ENCODE measurements around the gene TMEM218. TPM values are rescaled to one million over a fixed set of nuclear protein-coding genes. Genes with fewer than 3 reads are reported as not detected.

TMEM218 gene
- total and polyA plus RNA-seq, 3 donors from 2014 or later: 15.1 to 17.7 (median 17.2) TPM

DNA sequence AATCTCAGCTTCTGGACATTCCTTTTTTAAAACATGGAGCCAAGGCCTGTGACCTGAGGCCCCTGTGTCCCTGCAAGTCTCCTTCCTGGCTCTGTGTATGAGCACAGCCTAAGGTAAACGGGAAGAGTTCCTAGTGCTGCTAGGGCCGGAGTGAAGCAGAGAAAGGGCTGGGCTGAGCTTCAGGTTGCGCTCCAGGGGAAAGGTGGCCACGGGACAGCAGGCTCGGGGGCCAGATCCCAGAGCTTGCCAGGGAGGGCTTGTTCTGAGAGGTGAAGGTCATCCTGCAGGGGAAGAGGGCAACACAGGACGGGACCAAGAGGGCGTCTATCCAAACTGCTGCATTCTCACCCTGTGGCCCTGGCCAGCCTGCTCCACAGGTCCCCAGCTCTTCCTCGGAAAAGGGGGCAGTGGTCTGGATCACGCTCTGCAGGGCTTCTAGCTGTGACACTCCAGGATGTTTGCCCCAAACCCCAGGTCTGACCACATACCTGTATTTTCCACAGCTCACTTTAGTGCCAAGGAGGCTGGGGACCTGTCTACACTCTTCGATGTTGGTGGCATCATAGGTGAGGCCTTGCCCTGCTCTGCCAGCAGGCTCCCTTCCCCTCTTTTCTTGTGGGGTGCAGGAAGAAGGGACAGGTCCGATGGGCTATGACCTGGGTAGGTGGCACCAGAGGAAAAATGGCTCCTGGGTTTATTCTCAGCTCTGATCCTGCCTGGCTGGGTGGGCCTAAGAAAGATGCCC lies 27.9 kb downstream of the TMEM218 start:
- intact Hi-C loops (cut with DNase I; ENCODE audit: low total_unique reads): no loop called here
- 69 to 71% methylated on average over 8 to 11 of the region's 11 CpGs for WGBS, 2 donors

DNA sequence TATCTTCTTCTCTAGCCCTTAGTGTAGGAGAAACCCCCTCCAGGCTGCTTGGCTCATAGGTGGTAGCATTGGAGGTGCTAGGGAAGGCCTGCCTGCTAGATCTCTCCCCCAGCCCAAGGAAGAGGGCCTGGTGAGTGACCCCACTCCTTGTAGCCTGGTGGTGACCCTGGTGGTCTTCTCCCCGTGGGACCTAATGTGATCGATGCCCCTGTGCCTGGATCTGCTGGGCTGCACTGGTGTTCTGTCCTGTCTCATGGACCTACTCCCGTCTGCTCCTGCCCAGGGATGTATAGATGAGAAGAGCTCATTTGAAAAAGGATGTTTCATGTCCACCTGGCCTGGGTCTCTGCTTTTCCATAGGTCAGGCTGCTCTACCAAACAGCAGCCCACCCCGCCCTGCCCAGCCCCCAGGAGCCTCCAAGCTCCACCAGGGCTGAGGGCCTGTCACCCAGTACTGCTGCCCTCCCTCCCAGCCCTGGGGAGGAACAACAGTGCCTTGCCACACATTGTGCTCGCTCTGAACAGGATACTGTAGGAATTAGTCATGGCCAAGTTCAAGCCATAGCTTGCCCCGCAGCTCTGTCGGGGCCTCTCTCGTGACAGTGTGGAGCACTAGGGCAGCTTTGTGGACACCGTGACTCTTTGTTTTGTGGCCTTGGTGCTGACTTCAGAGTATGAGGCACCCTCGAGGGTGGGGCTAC lies 28.7 kb downstream of the TMEM218 start:
- no peak for DNase-seq
- intact Hi-C loops (cut with DNase I; ENCODE audit: low total_unique reads): no loop called here
- H3K4me1 ChIP-seq: peaks cover 6% of the 10 kb centered on the region

More for the DNA sequence above, 27.9 kb downstream of the TMEM218 start:
- no peak for TF ChIP-seq POLR2A (IDR thresholded peaks at IDR 0.05)
- TF ChIP-seq, protein P1, sequence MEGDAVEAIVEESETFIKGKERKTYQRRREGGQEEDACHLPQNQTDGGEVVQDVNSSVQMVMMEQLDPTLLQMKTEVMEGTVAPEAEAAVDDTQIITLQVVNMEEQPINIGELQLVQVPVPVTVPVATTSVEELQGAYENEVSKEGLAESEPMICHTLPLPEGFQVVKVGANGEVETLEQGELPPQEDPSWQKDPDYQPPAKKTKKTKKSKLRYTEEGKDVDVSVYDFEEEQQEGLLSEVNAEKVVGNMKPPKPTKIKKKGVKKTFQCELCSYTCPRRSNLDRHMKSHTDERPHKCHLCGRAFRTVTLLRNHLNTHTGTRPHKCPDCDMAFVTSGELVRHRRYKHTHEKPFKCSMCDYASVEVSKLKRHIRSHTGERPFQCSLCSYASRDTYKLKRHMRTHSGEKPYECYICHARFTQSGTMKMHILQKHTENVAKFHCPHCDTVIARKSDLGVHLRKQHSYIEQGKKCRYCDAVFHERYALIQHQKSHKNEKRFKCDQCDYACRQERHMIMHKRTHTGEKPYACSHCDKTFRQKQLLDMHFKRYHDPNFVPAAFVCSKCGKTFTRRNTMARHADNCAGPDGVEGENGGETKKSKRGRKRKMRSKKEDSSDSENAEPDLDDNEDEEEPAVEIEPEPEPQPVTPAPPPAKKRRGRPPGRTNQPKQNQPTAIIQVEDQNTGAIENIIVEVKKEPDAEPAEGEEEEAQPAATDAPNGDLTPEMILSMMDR (IDR thresholded peaks at IDR 0.05): no peak
- Histone ChIP-seq H3K4me3 (no peak overlapping the region), H3K9me3 (no peaks in the 10 kb centered on the region), H3K36me3 (ENCODE audit: low read depth, missing control alignments) (no peaks in the 10 kb centered on the region), H3K27ac (no peak overlapping the region), H3K4me1 (peaks cover 6% of the 10 kb centered on the region), H3K27me3 (no peaks in the 10 kb centered on the region)
- no peak for DNase-seq

DNA sequence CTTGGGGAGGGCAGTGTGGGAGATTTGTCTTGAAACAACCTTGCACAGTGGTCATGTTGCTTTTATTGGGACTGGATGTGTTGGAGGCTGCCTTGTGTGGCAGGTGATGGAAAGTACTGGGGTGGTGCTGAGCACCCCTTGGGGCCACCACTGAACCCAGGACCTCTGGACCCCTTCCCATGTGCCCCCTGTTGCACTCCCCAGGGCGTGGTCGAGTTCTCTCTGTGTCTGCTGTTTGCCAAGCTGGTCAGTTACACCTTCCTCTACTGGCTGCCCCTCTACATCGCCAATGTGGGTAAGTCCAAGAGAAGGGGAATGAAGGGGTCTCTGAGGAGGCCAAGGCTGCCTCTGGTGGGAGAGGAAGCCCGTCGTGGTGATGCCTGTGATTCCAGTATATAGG lies 29.4 kb downstream of the TMEM218 start:
- no peaks in the 10 kb centered on the region for H3K36me3 ChIP-seq (ENCODE audit: low read depth, missing control alignments)
- intact Hi-C loops (cut with DNase I; ENCODE audit: low total_unique reads): no loop called here
- TF ChIP-seq POLR2A (IDR thresholded peaks at IDR 0.05): no peak
- TF ChIP-seq, protein P1 (IDR thresholded peaks at IDR 0.05): no peak
- no peaks in the 10 kb centered on the region for H3K27me3 ChIP-seq
- no peak overlapping the region for H3K4me3 ChIP-seq
- WGBS, 2 donors: 91 to 94% methylated on average over 5 of the region's 5 CpGs
- H3K4me1 ChIP-seq: peaks cover 6% of the 10 kb centered on the region
- H3K9me3 ChIP-seq: no peaks in the 10 kb centered on the region
- no peak overlapping the region for H3K27ac ChIP-seq
- no peak for DNase-seq

More for the DNA sequence above, 28.7 kb downstream of the TMEM218 start:
- H3K9me3 ChIP-seq: no peaks in the 10 kb centered on the region
- no peaks in the 10 kb centered on the region for H3K27me3 ChIP-seq
- H3K4me3 ChIP-seq: no peak overlapping the region
- WGBS, 2 donors: 66 to 86% methylated on average over 5 to 10 of the region's 10 CpGs
- no peaks in the 10 kb centered on the region for H3K36me3 ChIP-seq (ENCODE audit: low read depth, missing control alignments)
- H3K27ac ChIP-seq: no peak overlapping the region
- TF ChIP-seq POLR2A (IDR thresholded peaks at IDR 0.05): no peak
- TF ChIP-seq, protein P1 (IDR thresholded peaks at IDR 0.05): no peak

DNA sequence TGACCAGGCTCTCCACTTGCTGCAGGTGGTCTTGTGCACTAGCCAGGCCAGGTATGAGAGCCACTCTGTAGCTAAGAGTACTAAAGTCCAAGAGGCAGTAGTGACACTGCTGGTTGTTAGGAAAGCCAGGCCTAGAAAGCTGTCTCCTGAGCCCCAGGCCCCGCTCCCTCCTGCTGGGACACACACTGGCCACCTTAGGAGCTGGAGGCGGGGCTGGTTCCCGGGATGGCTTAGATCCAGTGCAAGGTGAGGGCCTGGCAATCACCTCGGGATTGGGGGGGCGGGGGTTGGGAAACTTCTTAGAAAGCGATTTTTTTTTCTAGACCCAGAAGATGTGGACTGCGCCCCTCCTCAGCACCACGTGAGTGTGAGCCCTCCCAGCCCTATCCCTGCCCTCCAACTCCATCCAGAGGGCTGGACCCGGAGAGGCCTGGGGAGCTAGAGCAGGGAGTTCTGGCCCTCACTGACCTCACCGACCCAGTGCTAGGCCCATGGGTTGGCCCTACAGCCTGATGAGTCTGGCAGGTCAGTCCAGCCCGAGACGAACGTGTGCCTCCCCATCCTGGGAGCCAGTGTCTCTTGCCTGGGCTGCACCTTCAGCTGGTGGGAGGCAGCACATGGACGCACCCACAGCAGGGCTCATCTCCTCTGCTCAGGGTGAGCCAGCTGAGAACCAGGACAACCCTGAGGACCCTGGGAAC lies 30.2 kb downstream of the TMEM218 start:
- TF ChIP-seq, protein P1 (IDR thresholded peaks at IDR 0.05): no peak
- TF ChIP-seq POLR2A (IDR thresholded peaks at IDR 0.05): no peak
- 86% methylated on average over 14 of the region's 14 CpGs; no CpG with 5 or more reads in 1 of the 2 donors for WGBS, 2 donors
- Histone ChIP-seq H3K4me3 (no peak overlapping the region), H3K9me3 (no peaks in the 10 kb centered on the region), H3K4me1 (peaks cover 6% of the 10 kb centered on the region), H3K27me3 (no peaks in the 10 kb centered on the region), H3K36me3 (ENCODE audit: low read depth, missing control alignments) (no peaks in the 10 kb centered on the region), H3K27ac (no peak overlapping the region)
- intact Hi-C loops (cut with DNase I; ENCODE audit: low total_unique reads): no loop called here
- no peak for DNase-seq
